GM13976 (cell line): ENCODE results near the gene SPPL2C.

Experiments
- DNase-seq: peaks from one replicate; pipeline ENCODE4 v3.0.0; 2012; ENCODE audit warnings: low spot score
- CTCF ChIP-seq: IDR thresholded peaks from 2 replicates; pipeline ENCODE4 v1.5.1; 2012; ENCODE audit warnings: borderline replicate concordance, mild to moderate bottlenecking; ENCODE audit not compliant: insufficient read depth; ENCODE audit errors: extremely low read depth, missing control alignments, control extremely low read depth
- in situ Hi-C: fragments of 300-500 bp; cut with MboI; formaldehyde crosslinking; loops from one replicate; pipeline ENCODE4 v1.12.0; 2022; ENCODE audit warnings: low sequenced_read_pairs, mixed read lengths, inconsistent platforms; ENCODE audit not compliant: unreplicated experiment

The SPPL2C gene

GRCh38 chr17:45850468-45850867, 5.8 kb downstream of the SPPL2C start:
- no peak for TF ChIP-seq CTCF
- in situ Hi-C loops: no loop called here

GRCh38 chr17:45851022-45851421, 6.3 kb downstream of the SPPL2C start:
- no peak for TF ChIP-seq CTCF
- no peak for DNase-seq
- in situ Hi-C loops: no loop called here

More at GRCh38 chr17:45850468-45850867, 5.8 kb downstream of the SPPL2C start:
- no peak for DNase-seq

GRCh38 chr17:45851464-45851863, 6.8 kb downstream of the SPPL2C start:
- no peak for TF ChIP-seq CTCF
- in situ Hi-C loops: no loop called here
- no peak for DNase-seq

- no peak for DNase-seq
- in situ Hi-C loops: no loop called here
- no peak for TF ChIP-seq CTCF
Measured at GRCh38 chr17:45851873-45852272, 7.2 kb downstream of the SPPL2C start.

- in situ Hi-C loops: no loop called here
- DNase-seq: peak; percentile 72
- peak; percentile 90 for TF ChIP-seq CTCF
Measured at GRCh38 chr17:45852535-45853297, 8.0 kb downstream of the SPPL2C start.

- in situ Hi-C loops: no loop called here
- DNase-seq: no peak
- TF ChIP-seq CTCF: no peak
Measured at GRCh38 chr17:45854209-45854608, 9.5 kb downstream of the SPPL2C start.
